GM19463 (cell line): ENCODE measurements around the gene IGSF23.
"Not testable (repeated sequence)": the region's sequence is repeated elsewhere in the genome, so short reads cannot be mapped to it uniquely, and the experiment has no call there.

ENCODE experiments used
- ATAC-seq: cut with Tn5 transposase; IDR thresholded peaks from one replicate; pipeline ENCODE4 v1.9.1; 2021; ENCODE audit warnings: mild to moderate bottlenecking, moderate library complexity; ENCODE audit not compliant: unreplicated experiment

IGSF23 gene

DNA sequence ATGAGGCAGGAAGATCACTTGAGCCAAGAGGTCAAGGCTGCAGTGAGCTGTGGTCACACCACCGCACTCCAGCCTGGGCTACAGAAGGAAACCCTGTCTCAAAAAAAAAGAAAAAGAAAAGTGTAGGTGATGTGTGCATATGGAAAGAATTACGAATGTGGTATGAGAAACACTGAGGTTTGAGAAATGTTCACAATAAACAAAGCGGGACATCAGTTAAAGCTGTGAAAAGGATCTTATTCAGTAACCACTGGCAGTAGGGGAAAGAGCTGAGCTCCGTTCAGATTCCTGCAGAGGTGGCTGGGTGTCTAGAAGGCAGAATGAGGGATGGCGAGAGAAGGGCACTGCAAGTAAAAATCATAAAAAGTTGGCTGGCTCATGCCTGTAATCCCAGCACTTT lies 4.1 kb upstream of the IGSF23 start:
- no peak for ATAC-seq

DNA sequence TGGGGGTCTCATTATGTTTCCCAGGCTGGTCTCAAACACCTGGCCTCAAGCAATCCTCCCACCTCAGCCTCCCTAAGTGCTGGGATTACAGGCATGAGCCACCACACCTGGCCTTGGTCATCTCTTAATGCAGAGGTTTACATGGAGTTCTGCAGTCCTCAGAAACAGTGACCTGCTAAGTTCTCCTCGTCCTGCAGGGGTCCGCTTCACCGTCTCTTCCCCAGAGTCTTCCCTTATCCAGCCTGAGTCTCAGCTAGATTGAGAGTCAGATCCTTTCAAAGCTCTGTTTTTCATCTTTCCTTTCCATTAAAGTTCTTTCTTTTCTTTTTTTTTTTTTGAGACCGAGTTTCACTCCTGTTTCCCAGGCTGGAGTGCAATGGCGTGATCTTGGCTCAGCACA lies 2.9 kb upstream of the IGSF23 start:
- ATAC-seq = not testable (repeated sequence)

DNA sequence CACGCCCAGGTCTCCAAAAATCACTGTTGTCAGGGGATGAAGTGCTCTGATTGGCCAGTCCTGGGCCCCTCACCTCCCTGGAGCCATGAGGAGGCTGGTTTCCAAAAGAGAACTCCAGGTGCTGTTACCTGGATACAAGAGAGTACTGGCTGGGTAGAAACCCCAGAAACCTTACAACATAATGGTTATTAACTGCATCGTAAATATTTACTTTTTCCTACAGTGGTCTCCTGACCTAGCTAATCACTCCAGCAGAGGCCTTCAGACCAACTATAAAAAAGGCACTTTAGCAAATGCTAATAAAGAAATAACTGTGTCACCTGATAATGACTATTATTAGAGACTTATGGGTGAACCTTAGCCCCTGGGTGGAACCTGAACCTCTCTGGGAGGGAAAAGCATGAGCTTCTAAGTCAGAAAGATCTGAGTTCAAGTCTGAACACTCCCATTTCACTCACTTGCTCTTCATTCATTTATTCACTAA lies 1.5 kb upstream of the IGSF23 start:
- ATAC-seq = no peak

DNA sequence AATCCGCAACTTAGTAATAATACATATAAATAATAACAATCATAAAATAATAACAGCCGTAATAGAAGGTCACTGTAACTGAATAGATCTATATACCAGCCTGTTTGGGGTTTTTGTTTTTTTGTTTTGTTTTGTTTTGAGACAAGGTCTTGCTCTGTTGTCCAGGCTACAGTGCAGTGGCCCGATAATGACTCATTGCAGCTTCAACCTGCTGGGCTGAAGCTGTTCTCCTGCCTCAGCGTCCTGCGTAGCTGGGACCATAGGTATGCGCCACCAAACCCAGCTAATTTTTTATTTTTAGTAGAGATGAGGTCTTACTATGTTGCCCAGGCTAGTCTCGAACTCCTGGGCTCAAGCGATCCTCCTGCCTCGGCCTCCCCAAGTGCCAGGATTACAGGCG lies 950 bp downstream of the IGSF23 start:
- ATAC-seq = no peak

DNA sequence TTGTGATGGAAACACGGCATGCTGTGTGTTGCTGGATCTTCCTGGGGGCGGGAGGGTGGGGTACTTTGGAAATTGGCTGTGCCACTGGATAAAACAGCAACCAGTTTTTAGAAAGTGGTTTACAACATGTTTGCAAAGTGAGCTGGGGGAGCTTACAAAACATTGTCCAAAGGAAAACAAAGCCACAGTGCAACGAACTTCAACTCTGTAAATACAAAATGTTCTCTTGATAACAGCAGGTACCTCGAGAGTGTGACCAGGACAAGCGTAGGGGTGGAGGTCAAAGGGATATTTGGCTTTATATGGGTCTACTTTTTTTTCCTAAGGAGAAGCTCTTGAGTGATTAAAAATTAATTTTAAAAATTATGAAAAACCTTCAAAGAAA lies 2.5 kb downstream of the IGSF23 start:
- no peak for ATAC-seq

DNA sequence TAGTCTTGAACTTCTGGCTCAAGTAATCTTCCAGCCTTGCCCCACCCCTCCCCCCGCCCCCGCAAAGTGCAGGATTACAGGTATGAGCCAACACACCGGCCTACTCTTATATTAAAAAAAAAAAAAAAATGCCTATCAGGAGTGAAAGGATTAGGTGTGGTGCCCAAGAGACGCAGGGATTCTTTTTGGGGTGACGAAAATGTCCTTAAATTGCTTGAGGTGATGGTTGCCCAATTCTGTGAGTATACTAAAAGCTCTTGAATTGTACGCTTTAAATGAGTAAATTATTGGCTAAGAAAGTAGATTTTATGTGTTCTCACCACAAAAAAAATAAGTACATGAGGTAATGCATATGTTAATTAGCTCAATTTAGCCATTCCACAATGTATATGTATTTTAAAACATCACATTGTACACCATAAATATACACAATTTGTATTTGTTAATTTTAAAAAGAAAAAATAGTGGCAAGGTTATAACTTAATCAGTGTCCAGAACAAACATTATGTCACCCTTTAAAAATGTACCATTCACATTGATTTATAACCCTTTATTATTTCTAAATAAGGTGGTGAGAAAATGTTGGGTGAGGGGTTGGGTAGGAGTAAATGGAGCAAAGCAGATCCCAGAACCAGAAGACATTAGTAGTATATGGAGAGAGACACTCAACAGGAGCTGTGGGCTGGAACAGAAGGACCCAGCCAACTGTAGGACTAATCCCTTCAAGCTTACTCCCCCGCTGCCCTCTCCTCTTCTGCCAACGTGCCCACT lies 3.9 kb downstream of the IGSF23 start:
- ATAC-seq = no peak

DNA sequence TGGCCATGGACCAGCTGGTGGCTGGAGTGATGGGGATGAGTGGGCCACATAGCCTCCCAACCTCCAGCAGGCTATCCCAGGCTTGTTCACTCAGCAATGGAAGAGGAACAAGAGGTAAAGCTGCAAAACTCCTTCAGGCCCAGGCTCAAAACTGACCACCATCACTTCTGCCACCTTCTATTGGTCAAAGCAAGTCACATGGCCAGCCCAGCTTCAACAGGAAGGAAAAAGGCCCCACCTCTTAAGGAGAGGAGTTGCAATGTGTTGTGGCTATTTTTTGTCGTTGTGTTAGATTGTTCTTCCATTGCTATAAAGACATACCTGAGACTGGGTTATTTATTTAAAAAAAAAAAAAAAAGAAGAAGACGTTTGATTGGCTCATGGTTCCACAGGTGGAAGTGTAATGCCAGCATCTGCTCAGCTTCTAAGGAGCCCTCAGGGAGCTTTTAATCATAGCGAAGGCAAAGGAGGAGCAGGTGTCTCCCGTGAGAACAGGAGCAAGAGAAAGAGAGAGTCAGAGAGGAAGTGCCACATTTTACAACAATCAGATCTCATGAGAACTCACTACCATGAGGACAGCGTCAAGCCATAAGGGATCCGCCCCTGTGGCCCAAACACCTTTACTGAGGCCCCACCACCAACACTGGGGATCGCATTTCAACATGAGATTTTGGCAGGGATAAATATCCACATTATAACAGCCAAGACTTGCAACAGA lies 5.4 kb downstream of the IGSF23 start:
- no peak for ATAC-seq

DNA sequence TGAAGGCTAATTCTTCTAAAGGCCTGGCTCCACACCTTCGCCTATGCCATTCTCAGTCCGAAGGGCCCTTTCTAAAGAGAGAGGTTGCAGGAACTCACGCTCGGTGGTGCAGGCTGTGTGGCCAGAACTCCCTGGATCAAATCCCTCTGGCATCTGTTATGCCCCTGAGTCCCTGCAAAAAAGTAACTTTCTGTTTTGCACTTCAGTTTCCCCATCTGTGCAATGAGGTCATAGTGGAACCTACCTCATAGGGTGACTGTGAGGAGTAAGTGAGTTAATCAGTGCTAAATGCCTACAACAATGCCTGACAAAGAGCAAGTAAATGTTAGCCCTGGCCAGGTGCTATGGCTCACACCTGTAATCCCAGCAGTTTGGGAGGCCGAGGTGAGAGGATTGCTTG lies 7.3 kb downstream of the IGSF23 start:
- ATAC-seq = no peak

DNA sequence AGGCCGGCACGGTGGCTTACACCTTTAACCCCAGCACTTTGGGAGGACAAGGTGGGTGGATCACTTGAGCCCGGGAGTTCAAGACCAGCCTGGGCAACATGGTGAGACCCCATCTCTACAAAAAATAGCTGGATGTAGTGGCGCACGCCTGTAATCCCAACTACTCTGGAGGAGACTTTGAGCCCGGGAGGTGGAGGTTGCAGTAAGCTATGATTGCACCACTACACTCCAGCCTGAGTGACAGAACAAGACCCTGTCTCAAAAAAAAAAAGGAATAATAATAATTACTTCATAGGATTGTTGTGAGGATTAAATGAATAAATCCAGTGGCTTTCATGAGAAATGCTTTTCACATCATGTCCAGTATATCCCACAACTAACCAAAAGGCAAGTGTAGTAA lies 8.0 kb downstream of the IGSF23 start:
- ATAC-seq = no peak

DNA sequence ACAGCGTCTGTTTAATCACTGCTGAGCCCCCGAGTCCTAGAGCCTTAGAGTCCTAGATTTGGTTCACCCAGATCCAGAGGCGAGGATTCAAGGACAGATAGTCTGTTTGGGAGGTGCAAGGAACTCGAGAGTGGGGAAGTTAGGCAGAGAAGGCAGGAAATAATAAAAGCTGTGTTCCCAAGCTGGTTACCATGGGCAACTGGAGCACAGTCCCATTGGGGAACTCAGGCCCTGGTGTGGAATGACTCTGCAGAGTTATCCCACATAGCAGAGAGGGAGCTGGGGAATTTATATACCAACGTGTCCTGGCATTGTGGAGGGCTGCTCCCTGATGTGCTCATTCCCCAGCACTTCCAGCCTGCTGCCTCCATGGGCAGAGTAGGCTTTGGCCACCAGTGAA lies 9.7 kb downstream of the IGSF23 start:
- no peak for ATAC-seq

DNA sequence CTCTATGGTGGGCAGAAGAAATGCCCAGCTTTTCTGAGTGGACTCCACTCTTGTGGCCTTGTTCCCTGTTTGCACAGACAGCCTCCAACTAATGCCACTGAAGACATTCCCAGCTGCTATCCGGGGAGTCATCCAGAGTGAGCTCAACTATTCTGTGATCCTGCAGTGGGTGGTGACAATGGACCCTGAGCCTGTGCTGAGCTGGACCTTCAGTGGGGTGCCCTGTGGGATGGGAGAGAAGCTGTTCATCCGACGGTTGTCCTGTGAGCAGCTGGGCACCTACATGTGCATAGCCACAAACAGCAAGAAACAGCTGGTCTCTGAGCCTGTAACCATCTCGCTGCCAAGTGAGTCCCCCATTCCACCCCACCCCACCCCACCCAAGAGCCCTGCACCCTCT lies 10.3 kb downstream of the IGSF23 start:
- ATAC-seq = no peak

DNA sequence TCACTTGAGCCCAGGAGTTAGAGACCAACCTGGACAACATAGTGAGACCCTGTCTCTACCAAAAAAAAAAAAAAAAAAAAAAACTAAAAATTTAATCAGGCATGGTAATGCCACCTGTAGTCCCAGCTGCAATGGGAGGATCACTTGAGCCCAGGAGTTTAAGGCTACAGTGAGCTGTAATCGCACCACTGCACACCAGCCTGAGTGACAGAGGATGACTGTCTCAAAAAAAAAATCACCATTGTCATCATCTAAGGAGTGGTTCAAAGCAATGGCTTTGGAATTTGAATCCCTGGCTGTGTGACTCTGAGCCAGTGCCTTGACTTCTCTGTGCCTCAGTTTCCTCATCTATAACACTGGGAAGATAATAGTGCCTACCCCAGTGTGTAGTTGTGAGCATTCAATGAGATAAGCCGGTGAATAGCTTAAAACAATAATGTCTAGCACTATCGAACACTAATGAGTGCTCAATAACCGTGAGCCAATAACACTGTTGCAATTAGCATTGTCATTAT lies 11.5 kb downstream of the IGSF23 start:
- no peak for ATAC-seq

DNA sequence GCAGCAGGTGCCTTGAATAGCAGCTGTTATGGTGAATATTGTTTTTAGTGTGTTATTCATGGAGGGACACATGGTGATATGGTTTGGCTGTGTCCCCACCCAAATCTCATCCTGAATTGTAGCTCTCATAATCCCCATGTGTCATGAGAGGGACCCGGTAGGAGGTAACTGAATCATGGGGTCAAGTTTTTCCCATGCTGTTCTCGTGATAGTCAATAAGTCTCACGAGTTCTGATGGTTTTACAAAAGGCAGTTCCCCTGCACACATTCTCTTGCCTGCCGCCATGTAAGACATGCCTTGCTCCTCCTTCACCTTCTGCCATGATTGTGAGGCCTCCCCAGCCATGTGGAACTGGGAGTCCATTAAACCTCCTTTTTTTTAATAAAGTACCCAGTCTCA lies 12.3 kb downstream of the IGSF23 start:
- not testable (repeated sequence) for ATAC-seq

DNA sequence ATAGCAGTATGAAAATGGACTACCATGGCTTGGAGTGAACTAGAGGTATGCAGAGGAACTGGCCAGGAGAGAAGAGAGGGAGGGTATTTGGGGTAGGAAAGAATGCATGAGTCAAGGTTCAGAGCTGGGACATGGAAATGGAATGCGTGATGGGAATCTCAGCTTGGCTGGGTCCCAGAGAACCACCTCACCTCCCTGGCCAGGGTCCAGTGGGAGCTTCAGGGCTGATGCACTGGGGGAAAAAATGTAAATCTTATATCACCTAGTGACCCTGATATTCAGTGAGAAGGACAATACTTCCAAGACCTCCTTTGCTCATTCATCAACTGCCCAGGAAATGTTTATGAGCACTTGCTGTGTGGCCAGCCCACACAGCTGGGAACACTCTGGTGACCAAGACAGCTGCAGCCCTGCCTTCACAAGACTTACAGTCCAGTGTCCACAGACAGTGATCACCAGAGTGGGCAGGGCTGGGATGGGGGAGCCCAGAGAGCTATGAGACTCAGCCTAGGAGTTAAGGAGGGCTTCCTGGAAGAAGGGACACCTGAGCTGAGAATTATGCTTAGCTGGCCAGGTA lies 12.8 kb downstream of the IGSF23 start:
- ATAC-seq = no peak

DNA sequence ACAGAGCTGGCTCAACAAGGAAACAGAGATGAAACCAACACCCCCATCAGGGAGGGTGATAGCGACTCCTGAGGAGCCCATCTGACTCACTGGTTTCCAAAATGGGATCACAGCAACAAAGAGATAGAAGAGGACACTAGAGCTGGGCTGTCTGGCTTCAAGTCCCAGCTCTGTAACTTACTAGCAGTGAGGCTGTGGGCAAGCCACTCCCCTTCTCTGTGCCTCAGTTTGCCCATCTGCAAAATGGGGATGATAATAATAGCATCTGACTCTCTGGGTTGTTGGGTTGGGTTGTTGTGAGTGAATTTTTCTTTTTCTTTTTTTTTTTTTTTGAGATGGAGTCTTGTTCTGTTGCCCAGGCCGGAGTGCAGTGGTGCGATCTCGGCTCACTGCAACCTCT lies 14.3 kb downstream of the IGSF23 start:
- no peak for ATAC-seq

DNA sequence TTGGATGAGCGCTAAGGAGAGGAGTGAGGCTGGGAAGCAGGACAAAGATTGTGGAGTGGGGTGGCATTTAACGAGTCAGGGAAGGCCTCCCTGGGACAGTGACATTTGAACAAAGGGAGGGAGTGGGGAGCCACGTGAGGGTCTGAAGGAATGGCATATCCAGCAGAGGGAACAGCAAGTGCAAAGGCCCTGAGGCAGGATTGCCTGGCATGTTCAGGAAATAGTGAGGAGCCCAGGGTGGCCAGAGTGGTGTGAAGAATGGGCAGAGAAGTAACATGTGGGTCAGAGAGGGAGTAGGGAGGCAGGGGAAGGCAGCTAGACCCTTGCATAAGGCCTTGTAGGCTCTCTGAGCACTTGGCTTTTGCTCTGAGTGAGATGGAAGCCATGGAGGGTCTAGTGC lies 15.4 kb downstream of the IGSF23 start:
- no peak for ATAC-seq

DNA sequence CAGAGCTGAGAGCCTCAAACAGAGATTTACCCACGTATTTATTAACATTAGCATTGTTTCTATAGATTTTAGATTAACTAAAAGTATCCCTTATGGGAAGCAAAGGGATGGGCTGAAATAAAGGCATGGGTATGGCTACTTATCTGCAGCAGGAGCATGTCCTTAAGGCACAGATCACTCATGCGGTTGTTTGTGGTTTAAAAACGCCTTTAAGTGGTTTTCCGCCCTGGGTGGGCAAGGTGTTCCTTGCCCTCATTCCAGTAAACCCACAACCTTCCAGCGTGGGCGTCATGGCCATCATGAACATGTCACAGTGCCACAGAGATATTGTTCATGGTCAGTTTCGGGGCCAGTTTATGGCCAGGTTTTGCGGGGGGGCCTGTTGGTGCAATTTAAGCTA lies 18.2 kb downstream of the IGSF23 start:
- ATAC-seq = not testable (repeated sequence)

DNA sequence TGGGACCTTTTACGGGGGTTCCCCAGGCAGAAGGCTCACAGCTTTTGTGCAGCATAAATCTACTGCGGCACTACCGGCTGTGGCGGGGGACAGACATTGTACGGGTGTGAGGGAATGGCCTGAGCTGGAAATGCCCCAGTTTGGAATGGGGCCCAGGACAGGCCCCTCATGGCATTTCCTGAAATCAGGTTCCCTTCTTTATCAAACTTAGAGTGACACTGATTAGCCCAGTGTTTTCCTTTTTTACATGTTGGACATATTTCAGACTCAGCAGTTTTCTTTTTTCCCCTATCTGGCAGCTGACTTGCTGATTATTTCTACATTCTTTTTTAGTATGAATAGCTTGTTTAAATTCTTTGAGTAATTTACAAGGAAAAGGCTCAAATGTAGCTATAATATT lies 20.7 kb downstream of the IGSF23 start:
- ATAC-seq = not testable (repeated sequence)

DNA sequence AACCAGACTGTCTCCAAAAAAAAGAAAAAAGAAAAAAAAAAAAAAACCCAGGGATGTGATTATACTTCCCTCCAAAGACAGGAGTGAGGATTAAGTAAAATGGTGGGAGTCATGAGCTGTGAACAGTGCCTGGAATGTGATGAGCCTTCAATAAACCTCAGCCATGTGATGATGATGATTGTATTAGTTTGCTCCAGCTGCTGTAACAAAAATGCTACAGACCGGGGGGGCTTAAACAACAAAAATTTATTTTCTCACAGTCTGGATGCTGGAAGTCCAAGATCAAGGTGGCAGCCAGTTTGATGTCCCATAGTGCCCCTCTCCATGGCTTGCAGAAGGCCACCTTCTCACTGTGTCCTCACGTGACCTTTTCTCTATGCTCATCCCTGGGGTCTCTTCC lies 21.4 kb downstream of the IGSF23 start:
- ATAC-seq = no peak

DNA sequence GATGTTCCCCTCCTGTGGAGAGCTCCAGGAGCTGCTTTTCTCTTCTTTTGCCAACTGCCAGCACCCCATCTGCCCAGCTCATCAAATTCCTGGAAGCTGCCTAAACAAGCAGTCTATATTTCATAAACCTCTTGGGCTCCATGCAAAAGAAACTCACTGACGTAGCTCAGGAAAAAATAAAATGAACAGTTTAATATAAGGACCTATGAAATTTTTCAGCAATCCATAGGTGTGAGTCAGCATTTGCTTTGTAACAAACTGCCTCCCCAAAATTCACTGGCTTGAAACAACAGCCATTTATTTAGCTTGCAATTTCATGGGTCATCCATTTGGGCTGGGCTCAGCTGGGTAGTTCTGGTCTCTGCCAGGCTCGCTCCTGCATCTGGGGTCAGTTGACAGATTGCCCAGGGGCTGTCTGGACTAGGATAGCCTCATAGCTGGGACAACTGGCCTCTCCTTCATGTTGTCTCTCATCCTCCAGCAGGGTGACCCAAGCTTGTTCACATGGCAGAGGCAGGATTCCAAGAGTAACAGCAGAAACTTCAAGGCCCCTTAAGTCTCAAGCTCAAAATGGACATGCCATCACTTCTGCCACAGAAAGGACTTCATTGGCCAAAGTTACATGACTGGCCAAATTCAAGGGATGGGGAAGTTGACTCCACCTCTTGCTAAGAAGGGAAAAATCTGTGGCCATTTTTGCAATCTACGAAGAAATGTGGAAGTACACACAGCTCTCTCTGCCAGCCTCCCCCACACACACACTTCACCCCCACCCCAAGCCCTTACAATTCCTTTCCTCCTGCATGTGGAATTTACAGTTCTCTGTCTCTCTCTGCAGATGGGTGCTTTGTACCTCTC lies 22.4 kb downstream of the IGSF23 start:
- no peak for ATAC-seq
